HG03159 (cell line): Measurements from ENCODE around the gene RAP1A.

ENCODE experiments used
- ATAC-seq: cut with Tn5 transposase; IDR thresholded peaks from one replicate; pipeline ENCODE4 v1.9.1; 2021; ENCODE audit warnings: mild to moderate bottlenecking, moderate library complexity; ENCODE audit not compliant: unreplicated experiment

RAP1A gene

DNA sequence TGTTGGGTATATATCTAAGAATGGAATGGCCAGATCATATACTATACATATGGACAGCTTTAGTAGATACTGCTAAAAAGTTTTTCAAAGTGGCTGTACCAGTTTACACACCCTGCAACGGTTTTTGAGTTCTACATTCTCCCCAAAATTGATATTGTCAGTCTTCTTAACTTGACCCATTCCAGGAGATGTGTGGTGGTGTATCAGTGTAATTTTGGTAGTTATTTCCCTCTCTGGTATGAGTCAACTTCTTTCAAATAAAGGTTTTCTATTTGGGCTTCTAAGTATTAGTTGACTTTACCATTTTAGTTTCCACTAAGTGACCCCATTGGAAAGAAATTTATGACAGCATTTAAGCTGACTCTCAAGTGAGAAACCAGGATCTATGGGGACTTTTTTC, 90.4 kb downstream of the RAP1A start:
- ATAC-seq, result no peak

DNA sequence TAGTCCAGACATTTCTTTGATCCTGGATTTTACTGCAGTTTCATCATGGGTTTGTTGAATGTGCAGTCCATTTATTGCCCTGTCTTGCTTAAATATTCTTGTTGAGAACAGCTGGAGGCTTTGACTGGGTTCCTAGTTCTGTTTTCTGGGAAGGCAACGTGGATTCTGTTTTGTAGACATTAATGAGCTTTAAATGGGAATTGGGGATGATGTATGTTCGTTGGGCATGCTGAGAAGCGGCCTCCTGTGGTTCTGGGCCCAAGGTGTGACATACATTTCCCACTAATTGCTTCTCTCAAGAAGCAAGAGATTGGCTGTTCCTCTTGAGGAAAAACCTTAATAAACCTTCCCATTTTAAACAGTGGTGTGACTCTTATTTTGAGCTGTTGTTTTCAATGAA, 96.7 kb downstream of the RAP1A start:
- ATAC-seq, result no peak

DNA sequence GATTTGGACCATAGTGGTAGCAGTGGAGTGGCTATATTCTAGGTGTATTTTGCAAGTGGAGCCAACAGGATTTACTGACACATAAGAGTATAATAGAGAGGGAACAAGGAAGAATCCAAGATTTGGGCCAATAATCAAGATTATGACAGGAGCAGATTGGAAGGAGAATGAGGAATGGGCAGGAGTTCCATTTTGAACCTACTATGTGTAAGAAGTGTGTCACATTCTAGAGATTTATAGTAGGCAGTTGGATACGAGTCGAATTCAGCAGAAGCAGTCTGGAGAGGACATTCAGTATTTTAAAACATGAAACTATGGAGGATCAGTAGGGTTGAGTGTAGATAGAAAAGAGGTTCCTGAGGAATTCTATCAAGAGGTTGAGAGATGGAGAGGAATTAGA, 97.9 kb downstream of the RAP1A start:
- ATAC-seq, result no peak

DNA sequence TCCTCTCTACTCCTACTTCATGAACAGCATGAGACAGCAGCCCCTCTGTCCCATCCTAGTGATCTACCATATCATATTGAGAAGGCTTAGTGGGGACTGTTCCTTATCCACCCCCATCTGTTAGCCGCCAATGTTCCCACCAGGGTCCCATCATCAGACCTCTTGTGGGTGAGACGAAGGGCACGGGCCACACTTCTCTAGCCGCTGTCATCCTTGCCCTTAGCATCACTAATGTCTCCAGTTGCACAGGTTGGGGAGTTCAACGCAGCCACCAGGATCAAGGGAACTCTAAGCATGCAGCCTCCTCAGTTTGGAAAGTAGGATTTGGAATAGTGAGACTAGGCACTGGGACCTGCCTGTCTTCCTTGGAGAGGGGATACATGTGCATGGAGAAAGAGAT, 99.5 kb downstream of the RAP1A start:
- ATAC-seq, result no peak

DNA sequence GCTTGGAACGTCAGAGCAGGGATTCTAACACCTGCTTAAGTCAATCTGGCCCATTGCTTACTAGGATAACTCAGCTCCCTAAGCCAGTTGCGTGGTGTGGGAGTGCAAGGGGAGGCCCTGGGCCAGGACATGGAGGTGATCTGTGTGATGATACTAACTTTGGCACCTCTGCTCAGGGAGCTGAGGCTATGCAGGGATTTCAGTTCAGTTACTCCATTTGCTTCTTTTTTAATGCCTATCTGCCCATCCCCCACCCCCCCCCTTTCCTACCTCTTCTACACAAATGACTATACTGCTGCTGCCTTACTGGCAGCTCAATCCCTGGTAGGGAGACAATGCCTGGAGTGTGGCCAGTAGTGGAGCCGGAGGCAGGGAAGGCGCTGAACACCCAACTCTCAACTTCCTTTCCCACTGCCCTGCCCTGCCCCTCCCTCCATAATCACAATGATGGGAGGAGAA, 100.1 kb downstream of the RAP1A start:
- ATAC-seq, result no peak

DNA sequence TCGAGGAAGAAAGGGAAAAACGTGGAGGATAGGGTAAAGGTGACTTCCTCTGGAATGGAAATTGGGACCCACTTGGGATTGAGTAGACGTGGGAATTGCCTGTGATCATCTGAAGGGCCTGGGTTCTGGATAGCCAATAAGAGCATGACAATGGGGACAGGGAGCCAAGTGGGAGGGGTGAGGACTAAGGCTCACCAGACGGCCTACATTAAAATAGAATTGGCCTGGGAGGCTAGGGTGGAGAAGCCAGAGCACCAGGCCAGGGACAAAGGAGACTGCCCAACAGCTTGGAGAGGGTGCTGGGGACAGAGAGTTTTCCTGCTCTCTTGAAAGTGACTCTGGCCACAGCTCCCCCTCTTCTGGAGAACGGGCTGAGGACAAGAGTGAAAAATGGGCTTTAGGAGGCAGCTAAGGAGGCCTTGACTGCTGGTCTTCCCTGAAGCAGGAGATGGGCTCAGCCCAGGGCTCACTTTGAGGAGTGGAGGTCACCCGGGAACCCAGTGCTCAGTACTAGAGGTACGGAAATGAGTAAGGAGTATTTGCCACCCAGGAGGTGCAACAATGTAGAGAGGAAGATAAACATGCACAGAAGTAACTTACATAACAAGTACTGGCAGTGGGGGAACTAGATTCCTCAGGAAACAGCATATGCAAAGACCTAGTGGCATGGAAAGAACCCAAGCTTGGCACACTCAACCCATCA, 100.8 kb downstream of the RAP1A start:
- ATAC-seq, result no peak

DNA sequence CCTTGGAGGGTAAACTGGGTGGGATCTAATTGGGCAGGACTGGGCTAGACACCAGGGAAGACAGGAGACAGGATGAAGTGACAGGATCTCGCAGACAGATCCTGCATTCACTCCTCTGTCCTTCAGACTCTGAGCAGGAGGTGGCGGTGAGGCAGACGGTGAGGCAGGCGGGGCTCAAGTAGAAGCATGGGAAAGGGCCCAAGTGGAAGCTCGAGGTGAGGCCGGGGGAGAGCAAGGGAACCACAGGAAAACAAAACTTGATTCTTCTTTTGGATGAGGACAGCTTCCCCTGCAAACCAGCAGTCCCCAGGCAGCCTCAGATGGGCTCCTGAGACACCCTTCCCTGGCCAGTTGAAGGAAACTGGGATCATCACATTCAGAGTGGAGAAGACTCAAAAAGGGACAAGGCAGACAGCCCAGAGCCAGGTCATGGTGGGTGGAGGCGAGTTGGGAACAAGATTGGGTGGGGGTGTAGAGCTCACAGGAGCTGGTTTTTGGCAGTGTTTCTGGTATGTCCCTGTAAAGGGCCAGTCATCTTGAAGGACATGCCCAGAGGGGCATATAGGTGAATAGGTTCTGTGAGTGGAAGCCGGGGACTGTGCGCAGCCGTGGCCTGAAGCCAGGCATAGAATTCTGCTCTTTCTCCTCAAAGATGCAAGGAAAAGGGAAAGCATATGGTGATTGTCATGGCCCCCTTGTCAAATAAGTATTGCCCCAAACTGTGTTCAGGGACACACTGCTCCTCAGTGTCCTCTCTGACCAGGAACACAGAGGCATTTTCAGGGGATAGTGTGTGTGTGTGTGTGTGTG, 101.6 kb downstream of the RAP1A start:
- ATAC-seq, result no peak

DNA sequence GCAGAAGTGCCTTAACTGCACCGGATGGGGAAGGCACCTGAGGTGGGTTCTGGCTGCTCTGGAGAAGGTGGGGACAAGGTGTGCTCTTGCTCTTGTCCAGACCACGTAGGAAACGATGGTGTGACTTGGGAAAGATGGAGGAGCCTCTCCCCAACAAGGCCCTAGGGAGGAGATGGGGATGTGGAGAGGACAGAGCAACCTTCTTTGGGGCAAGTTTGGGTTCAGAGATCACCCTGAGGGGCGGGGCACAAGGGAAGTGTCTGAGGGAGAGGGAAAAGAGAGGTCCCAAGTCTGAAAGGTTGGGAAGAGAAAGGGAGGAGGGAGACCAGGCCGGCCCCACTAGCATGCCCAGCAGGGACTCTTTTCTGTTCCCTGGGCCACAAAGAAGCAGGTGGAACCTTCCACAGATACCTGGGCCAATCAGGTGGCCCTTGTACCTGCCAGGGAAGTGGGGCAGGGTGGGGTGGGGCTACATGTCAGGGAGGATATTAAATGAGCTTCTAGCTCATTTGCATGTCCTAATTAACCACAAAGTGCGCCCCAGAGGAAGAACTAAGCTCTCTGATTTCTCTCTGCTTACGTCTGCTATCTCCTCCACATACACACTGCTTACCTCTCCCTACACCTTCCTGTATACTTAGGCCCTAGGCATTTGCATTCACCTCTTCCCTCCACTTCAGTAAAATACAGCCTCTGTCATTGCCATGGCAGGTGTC, 103.7 kb downstream of the RAP1A start:
- ATAC-seq, result no peak

DNA sequence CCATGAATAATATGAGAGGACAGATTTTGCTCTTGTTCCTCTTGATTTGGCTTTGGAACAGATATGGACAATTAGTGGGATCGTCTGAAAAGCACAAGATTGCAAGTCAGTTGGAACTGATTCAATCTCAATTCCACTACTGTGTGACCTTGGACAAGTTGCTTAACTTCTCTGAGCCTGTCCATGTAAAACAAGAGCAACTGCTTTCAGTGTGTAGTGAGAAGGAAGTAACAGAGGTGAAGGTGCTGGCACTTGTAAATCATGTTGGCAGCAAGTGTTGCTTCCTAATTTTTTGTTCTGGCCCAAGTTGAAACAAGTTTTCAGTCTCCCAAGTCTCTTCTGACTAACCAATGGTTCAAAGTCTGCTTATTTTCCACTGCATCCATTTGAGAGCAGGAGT, 104.3 kb downstream of the RAP1A start:
- ATAC-seq, result no peak

DNA sequence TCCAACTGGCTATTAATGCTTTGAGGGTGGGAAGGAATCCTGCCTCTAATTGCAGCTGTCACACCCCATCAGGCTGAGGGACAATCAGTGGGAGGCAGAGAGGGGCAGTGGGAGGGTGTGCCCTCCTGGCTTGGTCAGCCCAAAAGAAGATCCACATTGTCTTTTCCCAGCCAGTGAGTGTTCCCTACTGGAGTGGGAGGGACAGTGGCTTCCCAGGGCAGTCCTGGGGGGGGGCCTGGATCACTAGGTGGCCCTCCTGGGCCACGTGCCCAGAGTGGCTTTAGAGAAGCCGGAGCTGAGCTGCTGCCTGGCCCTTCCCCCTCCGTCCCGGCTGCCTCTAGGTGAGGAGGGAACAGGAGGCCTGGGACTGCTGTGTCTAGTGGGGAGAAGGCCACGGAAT, 105.6 kb downstream of the RAP1A start:
- ATAC-seq, result no peak

DNA sequence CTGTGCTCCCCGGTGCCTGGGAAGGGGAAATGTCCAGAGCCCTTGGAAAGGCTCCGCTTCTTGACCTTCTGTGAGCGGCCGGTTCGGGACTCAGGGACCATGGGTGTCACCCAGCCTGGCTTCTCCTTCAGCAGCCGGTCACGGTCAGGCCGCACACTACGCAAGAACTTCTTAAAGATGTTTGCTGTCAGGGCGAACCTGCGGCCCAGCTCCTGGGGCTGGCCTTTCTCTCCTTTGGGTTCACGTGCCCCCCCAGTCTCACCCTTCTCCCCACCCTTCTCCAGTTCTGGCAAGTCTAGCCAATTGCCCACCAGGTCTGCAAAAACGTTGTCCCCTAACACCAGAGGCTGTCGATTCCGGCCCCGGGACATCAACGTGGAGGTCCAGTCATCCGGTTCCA, 107.5 kb downstream of the RAP1A start:
- ATAC-seq, result no peak

DNA sequence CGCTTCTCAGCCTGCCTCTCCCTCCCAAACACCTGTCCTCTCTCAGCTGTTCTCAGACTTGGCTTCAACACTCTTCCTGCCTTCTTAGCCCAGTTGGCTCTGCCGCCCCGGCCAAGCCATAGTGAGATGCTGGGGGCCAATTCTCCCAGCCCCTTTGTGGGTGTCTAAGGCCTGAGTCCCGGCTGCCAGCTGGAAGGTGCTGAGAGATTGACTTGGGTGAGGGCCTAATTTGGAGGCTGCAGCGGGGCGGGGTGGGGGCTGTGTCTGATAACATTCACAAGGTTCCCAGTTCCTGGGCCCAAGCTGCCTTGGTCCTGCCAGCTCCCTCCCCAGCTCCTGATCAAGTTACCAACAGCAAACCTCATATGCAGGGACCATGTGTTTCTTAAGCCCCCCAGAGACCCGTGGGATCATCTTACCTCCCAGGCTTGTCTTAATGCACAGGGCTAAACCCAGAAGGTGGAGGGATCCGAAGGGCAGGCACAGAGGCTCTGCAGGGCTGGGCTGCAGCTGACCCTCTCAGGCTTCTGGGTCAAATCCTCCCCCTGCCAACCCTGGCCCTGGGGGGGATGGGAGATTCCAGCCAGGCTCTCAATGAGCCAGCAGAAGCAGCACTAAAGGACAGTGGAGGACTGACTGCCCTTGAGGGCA, 109.8 kb downstream of the RAP1A start:
- ATAC-seq, result no peak

DNA sequence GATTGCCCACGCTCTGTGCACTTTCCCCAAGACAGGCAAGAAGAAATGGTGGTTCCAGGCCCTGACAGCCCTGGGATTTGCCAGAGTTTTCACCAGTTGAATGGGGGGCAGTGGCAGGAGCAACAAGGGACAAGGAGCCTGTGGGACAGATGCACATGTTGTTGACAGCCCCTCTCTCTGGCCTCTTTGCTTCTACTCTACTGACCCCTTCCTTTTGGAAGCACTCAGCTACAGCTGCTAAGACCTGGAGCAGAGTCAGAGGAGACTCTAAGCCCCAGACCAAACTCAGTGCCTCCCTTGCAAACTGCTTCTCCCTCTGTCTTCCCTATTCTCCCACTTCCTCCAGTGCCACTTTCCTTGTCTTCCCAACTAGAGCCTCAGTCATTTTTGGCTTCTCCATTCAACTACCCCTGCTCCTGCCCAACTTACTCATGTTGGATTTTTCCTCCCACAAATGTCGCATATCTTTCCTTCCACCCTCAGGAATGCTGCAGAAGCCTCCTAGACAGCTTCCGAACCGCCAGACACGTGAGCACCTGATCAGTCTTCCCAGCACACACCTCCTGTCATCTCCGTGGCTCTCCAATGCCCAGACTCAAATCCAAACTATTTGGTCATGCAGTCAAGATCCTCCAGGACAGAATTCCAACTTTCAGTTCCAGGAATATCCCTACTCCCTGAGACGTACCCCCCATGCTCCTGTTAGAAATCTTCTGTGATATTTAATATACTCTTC, 110.5 kb downstream of the RAP1A start:
- ATAC-seq, result no peak

DNA sequence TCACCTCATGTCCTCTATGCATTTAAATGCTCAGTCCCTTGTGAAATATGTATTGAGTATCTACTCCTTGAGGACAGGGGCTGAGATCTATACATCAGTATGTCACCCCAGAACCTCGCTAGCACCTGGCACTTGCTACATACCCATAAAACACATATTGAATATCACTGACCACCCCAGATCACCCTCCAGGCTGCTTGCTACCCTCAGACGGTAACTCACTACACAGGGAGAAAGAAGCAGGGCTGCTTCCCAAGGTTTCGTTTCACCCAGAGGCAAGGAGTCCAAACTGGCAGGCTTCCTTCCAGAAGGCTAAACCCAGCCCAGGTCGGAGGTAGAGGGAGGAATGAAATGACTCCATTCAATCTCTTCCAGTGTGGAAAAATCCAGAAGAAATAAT, 111.1 kb downstream of the RAP1A start:
- ATAC-seq, result no peak

DNA sequence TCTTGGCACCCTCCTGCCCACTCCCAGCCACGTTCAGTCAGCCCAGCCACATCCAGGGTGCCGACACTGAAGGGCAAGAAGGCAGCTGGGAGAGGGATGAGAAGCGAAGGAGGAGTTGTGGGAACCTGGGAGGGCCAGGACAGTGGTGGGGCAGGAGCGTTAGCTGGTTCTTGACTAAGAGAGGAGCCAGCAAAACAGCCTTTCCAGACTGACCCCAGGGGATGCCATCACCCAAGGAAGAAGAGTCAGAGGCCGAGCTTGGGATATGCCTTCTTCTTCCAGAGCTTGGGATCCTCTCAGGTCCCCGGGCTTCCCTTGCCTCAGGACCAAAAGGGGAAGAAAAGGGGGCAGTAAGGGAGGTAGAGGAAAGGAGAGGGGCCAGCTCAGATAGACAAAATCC, 112.4 kb downstream of the RAP1A start:
- no peak for ATAC-seq

DNA sequence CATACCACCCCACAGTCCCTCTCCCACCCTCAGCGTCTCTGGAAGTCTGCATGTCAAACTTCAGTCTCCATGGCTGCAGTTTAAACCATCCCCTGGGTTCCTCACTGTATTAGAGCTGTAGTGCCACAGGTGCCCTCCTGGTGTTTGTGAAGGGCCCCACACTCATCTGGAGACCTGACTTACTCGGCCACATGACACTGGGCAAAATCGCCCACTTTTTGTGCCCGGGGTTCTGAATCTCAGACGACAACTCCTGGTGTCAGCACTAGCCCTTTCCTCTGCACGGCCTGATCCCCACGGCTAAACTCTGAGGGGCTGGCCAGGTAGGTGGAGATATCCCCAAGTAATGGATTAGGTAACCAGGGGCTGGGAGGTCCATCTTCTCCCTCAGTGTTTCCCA, 113.1 kb downstream of the RAP1A start:
- no peak for ATAC-seq

DNA sequence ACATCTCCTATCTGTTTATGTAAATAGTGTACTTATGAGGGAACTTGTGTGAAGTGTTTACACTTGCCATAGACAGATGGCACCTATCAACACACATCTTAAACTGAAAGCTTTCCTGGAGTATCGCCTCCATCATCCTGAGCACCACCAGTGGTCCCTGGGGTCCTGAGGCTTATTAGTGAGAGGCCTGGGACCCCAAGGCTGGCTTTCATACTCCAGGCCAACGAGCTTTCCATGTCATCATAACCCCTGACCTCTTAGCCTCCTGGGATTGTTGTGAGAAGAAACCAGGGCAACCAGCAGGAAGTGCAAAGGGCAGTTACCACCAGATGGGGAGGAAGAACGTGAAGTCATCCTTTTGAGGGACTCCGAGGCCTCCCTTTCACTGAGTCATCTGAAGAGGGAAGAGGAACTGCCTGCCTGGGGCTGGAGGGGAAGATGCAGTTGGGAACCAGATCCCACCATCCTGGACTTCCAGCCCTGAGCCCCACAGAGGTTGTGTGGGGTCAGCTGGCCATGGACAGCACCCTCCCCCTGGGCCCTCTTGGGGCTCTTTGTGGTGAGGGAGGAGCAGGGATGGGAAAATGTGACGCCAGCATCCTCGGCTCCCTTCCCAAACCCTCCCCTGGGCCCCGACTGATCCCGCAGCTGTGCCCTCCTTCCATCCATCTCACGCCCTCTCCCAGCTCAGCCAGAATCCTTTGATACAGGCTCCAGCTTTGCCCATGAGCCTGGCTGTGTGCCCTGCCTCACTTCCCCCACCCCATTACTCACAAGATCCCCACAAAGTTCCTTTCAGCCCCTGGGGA, 113.8 kb downstream of the RAP1A start:
- no peak for ATAC-seq

DNA sequence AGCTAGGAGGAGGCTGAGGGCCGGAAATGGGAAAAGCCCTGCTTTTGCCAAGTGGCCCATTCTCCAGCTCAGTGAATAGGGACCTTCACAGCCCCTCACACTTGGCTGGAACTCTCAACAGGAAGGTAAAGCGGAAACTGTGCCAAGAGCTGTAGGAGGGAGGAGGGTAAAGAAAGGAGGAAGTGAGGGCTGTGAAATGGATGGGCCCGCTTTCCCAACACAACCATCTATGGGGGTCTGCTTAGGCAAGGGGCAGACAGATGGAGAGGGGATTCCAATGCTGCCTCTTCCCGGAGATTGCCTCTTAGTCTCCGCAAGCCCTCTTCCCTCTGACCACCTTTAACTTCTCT, 114.4 kb downstream of the RAP1A start:
- no peak for ATAC-seq

DNA sequence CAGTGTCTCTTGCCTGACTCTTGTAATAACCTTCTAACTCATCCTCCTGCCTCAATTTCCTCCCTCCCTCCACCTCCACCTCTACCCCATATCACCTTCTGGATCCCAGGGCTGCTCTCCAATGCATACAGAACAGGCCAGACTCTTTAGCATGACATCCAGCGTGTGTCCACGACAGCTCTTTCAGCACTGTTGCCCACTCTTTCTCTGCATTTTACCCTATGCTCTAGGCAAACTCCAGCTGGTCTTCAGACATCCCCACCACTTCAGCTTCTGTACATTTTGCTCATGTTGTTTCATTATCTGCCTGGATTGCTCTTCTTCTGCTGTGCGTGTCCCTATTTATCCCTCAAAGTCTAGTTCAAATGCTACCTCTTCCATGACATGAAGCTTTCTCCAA, 114.8 kb downstream of the RAP1A start:
- no peak for ATAC-seq

DNA sequence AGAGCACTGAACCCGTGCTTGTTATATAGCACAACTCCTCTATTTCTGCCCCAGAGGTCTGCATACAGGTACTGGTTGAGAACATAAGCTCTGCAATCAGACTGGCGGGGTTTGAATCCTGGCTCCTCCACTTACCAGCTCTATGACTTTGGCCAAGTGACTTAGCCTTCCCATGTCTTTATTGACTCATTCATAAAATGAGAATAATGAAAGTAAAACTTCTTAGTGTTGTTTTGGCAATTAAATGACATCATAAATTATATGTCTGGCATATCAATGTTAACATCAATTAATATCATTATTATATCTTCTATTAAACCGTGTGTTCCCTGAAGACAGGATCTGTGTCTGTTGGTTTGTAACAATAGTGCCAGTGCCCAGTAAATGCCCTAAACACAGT, 115.3 kb downstream of the RAP1A start:
- no peak for ATAC-seq
